Stimulated activated CD8-positive, alpha-beta memory T cell treated with anti-CD3 and anti-CD28 coated beads, Interleukin-15, amount 100 ng/mL, for 48 hours (primary cell): ENCODE data around the gene RGS4.

Experiments
- DNase-seq, 2 donors: peaks; one replicate each; pipeline ENCODE4 v3.0.0-alpha.2; 2020; ENCODE audit warnings: low read depth in 2 of 2

RGS4 gene

GRCh38 chr1:163069142-163069541 is at the start of gene RGS4:
RGS4 (plus strand) TSS chr1:163069361; CDS start chr1:163069485, 124 bp downstream.
- no peak for DNase-seq

DNA sequence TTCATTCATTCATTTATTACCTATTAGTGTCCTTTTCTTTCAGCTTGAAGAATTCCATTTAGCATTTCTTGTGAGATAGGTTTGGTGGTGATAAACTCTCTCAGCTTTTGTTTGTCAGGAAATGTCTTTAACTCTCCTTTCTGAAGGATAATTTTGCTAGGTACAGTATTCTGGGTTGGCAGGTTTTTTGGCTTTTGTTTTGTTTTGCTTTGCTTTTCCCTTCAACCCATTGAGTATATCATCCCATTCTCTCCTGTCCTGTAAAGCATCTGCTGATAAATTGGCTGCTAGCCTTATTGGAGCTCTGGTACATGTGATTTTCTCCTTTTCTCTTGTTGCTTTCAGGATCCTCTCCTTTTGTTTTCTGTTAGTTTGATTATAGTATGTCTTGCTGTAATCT is 47.0 kb upstream of the RGS4 start:
- no peak for DNase-seq

GRCh38 chr1:163027610-163028009 is 41.6 kb upstream of the RGS4 start:
- DNase-seq: no peak

DNA sequence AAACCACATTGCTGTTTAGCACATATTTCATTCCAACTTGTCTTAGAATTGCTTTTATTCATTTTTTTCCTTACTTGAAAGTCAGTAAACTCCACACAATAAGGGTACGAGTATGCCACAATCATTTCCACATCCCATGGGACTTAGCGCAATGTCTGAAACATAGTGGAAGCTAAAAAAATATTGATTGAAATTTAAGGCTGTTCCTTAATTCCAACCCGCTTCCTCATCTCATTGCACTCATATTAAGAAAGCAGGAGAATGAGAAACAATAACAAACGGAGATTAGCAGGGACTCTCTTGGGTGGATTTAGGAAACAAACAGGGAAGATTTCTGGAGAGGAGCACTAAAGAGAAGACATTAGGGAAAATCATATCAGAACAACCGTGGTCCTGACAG is 39.3 kb upstream of the RGS4 start:
- DNase-seq: no peak

DNA sequence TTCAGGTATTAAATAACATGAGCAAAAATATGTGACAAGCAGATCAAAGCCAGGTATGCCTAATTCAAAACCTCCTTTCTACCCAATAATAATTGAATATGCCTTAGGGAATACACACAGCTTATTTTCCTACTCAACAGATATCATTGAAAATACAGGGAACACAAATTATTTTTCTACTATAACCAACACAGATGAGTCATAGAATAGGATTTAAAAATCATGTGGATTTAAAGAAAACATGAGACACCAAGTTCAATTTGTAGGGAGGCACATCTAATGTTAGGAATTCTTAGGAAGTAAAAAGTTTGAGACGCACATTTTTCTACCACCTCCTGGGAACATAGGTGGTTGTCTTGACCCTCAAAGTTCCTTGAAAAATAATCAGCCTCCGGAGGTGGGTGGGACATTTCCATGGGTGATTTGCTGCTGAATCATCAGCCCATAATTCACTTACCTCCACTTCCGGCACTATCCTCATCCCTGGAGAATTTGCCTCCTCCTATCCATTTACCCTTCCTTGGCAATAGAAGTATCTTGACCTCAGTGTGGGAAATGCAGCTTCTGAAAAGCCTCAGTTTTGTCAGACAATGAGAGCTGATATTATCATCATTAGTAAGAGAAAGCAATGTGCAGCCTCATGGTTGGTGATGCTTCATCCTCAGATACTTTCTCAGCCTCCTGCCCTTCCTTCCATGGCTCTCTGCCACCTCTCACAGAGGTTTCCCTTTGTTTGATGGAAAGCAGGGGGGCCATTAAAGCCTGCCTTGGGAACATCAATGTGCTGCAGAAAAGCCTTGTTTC is 33.5 kb upstream of the RGS4 start:
- DNase-seq: no peak

DNA sequence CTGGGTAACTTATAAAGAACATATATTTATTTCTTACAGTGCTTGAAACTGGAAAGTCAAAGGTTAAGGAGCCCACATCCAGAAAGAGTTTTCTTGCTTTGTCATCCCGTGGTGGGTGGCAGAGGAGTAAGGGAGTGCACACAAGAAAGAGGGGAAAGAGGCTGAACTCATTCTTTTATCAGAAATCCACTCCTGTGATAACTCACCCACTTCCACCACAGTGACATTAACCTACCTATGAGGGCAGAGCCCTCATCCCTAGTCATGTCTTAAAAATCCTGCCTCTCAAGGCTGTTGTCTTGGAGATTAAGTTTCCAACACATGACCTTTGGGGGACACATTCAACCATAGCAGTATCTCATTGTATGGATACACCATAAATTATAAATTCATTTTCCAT is 32.5 kb upstream of the RGS4 start:
- DNase-seq: no peak

GRCh38 chr1:163038928-163039706 is 30.0 kb upstream of the RGS4 start:
- no peak for DNase-seq

DNA sequence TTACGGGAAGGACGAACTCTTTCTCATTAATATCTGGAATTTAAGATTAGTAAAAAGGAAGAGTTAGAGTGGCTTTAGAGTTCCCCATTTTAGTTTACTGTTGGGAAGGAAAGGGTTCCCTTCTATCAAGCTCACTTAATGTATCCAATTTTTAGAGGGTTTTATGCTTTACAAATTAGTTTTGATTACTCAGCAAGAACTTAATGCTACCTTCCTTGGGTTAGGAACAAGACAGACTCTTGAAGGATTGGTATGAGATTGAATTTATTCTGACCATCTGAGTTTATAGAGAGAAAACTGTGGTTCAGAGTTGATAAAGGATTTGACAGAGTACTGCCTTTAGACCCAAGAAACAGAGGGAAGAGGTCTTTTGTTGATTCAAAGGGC is 29.5 kb upstream of the RGS4 start:
- no peak for DNase-seq

- no peak for DNase-seq
Observed at GRCh38 chr1:163046071-163046470, 23.1 kb upstream of the RGS4 start.

GRCh38 chr1:163047951-163048659 is 21.1 kb upstream of the RGS4 start:
- no peak for DNase-seq

- DNase-seq: no peak
Observed at GRCh38 chr1:163048869-163049268, 20.3 kb upstream of the RGS4 start.

DNA sequence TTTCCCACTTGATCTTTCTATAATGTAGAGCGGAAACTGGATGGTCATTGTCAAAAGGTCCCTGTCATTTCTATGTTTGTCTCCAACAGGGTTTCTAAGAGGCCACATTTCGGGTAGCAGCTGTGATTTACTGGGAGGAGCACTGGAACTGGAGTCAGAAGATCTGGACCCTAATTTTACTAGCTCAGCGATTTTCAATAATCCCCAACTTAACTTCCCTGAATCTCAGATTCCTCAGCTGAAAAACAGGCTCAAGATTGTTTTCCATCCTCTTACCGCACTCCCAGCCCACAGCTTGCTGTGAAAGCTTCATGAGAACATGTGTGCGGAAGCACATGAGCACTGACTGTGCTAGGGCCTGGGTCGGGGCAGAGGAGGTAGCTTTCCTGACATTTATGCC is 19.9 kb upstream of the RGS4 start:
- DNase-seq: no peak

DNA sequence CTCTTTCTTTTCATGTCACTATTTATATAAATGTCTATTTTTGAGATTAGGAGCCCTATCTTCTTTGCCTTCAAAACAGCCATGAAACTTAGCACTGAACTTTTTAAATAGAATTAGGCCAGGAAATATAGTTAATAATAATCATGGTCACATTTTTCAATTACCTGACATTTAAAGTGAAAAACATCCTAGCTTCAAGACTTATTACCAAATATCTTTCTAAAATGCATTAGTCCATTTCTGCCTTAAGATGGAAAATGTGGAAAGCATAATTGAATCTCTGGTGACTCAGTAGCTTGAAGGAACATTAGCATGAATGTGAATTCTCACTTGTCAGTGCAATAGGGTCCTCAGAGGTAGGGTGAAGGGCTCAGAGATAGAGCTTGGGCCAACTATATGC is 18.7 kb upstream of the RGS4 start:
- DNase-seq: no peak

GRCh38 chr1:163054181-163054591 is 15.0 kb upstream of the RGS4 start:
- no peak for DNase-seq

GRCh38 chr1:163055005-163055404 is 14.2 kb upstream of the RGS4 start:
- no peak for DNase-seq

- DNase-seq: no peak
Observed at GRCh38 chr1:163055531-163055930, 13.6 kb upstream of the RGS4 start.

DNA sequence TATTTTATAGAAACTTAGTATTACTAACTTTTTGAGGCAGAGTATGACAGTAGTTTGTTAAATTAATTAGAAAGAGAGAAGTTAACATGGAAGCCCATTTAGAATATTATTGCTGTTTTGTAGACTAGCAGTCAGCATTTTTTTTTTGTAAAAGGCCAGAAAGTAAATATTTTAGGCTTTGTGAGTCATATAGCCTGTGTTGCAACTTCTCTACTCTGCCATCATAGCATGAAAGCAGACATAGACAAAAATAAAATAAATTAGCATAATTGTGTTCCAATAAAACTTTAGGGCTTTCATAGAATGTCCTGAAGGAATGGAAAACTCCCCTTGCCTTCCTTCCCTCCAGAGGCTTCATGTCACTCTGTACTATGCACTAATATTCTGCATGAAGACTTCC is 12.3 kb upstream of the RGS4 start:
- DNase-seq: no peak

- no peak for DNase-seq
Observed at GRCh38 chr1:163060343-163061007, 8.7 kb upstream of the RGS4 start.

- DNase-seq: no peak
Observed at GRCh38 chr1:163063143-163063542, 6.0 kb upstream of the RGS4 start.

GRCh38 chr1:163063610-163064009 is 5.6 kb upstream of the RGS4 start:
- DNase-seq: no peak

DNA sequence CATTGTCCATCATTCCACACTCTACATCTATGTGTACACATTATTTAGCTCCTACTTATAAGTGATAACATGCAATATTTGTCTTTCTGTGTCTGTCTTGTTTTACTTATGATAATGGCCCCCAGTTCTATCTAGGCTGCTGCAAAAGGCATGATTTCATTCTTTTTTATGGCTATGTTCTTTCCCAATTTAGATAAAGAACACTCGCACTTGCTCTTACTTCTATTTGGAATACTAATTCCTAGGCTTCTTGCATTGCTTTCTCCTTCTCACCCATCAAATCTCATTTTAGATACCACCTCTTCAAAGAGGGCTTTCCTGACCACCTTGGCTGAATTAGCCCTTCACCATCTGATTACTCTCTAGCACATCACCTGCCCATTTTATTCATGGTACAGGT is 3.0 kb upstream of the RGS4 start:
- DNase-seq: no peak

GRCh38 chr1:163066686-163067085 is 2.5 kb upstream of the RGS4 start:
- DNase-seq: no peak
